HG02884 (cell line): Measurements from ENCODE around the gene LUC7L2.
"Not testable (repeated sequence)": the region's sequence is repeated elsewhere in the genome, so short reads cannot be mapped to it uniquely, and the experiment has no call there.

ENCODE experiments used
- ATAC-seq: cut with Tn5 transposase; IDR thresholded peaks from one replicate; pipeline ENCODE4 v1.9.1; 2021; ENCODE audit warnings: mild to moderate bottlenecking, moderate library complexity; ENCODE audit not compliant: unreplicated experiment

LUC7L2 gene

GRCh38 chr7:139355320-139355719 lies 4.4 kb upstream of the LUC7L2 start:
- no peak for ATAC-seq

- ATAC-seq: not testable (repeated sequence)
Observed at GRCh38 chr7:139357729-139358506, 1.8 kb upstream of the LUC7L2 start.

- ATAC-seq: peak; percentile 4
Observed at GRCh38 chr7:139358541-139359365, 941 bp upstream of the LUC7L2 start.

GRCh38 chr7:139360210-139360947 lies 685 bp downstream of the LUC7L2 start:
- ATAC-seq: peak; percentile 65

- ATAC-seq: no peak
Observed at GRCh38 chr7:139360948-139361307, 1.2 kb downstream of the LUC7L2 start.

- no peak for ATAC-seq
Observed at GRCh38 chr7:139361523-139361922, 1.8 kb downstream of the LUC7L2 start.

GRCh38 chr7:139362302-139362701 lies 2.6 kb downstream of the LUC7L2 start:
- no peak for ATAC-seq

GRCh38 chr7:139362981-139363380 lies 3.3 kb downstream of the LUC7L2 start:
- no peak for ATAC-seq

GRCh38 chr7:139365336-139365735 lies 5.6 kb downstream of the LUC7L2 start:
- ATAC-seq: no peak

GRCh38 chr7:139366400-139366799 lies 6.7 kb downstream of the LUC7L2 start:
- ATAC-seq: no peak

GRCh38 chr7:139367438-139368155 lies 7.9 kb downstream of the LUC7L2 start:
- ATAC-seq: no peak

- no peak for ATAC-seq
Observed at GRCh38 chr7:139370301-139370942, 10.7 kb downstream of the LUC7L2 start.

GRCh38 chr7:139370943-139371313 lies 11.2 kb downstream of the LUC7L2 start:
- no peak for ATAC-seq

GRCh38 chr7:139374246-139374645 lies 14.6 kb downstream of the LUC7L2 start:
- ATAC-seq: no peak

GRCh38 chr7:139382439-139382838 lies 22.7 kb downstream of the LUC7L2 start:
- ATAC-seq: no peak

GRCh38 chr7:139384611-139385010 lies 24.9 kb downstream of the LUC7L2 start:
- ATAC-seq: no peak

- ATAC-seq: no peak
Observed at GRCh38 chr7:139387594-139387993, 27.9 kb downstream of the LUC7L2 start.

- no peak for ATAC-seq
Observed at GRCh38 chr7:139389091-139389490, 29.4 kb downstream of the LUC7L2 start.

- no peak for ATAC-seq
Observed at GRCh38 chr7:139389774-139390173, 30.1 kb downstream of the LUC7L2 start.

GRCh38 chr7:139393621-139394211 lies 34.0 kb downstream of the LUC7L2 start:
- no peak for ATAC-seq
